Breast epithelium (tissue), 3 donors: ENCODE measurements around the gene NAP1L1.

ENCODE experiments used
- CTCF ChIP-seq, 3 donors: fragments of 450-650 bp; IDR thresholded peaks; one replicate each; pipeline ENCODE4 v1.5.1; 2016 to 2017; ENCODE audit warnings: antibody characterized with exemption in 3 of 3, mild to moderate bottlenecking in 3 of 3, moderate library complexity in 3 of 3
- POLR2A ChIP-seq: fragments of 450-650 bp; IDR thresholded peaks from one replicate; pipeline ENCODE4 v1.6.1; 2016; ENCODE audit warnings: antibody characterized with exemption, mild to moderate bottlenecking, moderate library complexity
- POLR2AphosphoS5 ChIP-seq, 3 donors: sonication (generic); formaldehyde crosslinking; IDR thresholded peaks; one replicate each; pipeline ENCODE4 v1.6.1; 2017; ENCODE audit warnings: antibody characterized with exemption in 3 of 3

- TF ChIP-seq POLR2A, result no peak
- no peak for TF ChIP-seq CTCF (IDR thresholded peaks at IDR 0.05)
- TF ChIP-seq POLR2AphosphoS5 (IDR thresholded peaks at IDR 0.05), result no peak
Measured at GRCh38 chr12:76117751-76118150, 33.3 kb upstream of the NAP1L1 start.
